Fibroblast of the conjunctiva (primary cell): ENCODE data around the gene TAC4.

Source experiments
- DNase-seq: peaks from one replicate; pipeline ENCODE4 v3.0.0-alpha.2; 2010; ENCODE audit warnings: low read depth

TAC4 gene

DNA sequence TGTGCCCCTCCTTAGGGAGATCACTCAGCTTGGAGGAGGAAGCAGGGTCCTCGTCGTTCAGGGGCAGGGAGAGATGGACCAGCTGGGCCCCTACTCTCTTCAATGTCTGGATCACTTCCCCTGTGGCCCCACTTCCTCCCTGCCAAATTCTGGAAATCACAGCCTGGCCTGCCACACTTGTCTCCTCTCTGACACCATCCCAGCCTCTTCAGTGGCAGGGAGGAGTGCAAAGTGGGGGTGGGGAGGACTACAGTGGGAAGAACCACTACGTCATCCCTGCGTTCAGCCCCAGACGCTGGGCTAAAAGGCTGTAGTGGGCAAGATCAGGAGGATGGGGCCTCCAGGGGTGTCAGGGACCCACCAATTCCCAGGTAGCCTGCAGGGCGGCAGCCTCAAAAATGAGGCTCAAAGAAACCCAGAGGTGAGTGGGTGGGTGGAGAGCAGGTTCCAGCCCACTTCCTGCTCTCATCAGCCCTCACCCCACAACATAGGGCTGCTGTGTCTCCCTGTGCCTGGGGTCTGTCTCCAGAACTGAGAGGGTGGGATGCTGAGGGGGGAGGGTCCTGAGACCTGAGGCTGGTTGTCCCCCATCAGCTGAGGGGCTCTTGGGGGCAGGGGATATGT is 25.0 kb upstream of the TAC4 start:
- no peak for DNase-seq

DNA sequence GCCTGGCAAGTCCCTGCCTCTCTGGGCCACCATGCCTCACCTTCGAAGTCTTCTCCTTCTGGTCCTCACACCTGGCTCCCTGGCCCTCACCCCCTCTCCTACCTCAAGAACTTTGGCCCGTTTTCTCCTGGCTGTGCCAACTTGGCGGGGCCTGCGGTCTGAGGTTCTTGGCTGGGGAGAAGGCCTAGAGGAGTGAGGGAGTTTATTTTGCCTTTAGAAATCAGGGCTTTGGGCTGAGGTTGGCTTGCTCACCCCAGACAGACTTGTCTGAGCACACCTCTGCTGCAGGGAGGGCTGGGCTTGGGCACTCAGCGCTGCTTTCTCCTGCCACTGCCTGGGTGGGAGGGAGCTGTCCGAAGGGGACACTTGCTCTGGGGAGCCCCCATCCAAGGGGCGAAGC is 23.3 kb upstream of the TAC4 start:
- DNase-seq = no peak

DNA sequence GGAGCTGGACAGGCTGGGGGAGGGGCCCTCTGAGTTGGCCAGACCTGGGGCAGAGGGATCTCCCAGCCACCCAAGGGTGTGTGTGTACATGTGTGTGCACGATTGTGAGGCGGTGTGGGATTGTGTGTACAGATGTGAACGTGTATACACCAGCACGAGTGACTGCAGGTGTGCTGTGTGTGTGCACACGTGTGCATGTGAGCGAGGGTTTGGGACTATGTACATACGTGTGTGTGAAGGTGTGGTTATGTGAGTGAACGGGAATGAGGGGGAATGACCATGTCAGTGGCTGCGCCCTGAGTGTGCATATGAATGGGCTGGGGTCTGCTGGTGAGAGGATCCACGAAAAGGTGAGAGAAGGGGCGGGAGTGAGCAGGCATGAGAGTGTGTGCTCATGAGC is 22.4 kb upstream of the TAC4 start:
- no peak for DNase-seq

DNA sequence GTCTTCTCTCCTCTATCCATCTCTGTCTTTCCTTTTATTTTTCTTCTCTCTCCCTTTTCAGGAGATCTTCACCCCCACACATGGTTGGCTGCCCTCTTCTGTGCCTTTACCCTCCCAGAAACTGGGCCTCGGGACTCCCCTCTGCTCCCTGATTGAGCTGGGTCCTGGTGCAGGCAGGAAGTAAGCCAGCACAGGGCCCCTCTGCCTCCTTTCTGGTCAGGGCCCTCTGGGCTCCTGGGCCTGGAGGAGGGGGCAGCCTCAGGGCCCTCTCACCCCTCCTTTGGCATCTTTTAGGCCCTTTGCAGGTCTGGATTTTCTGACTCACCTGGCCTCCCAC is 21.1 kb upstream of the TAC4 start:
- DNase-seq = no peak

DNA sequence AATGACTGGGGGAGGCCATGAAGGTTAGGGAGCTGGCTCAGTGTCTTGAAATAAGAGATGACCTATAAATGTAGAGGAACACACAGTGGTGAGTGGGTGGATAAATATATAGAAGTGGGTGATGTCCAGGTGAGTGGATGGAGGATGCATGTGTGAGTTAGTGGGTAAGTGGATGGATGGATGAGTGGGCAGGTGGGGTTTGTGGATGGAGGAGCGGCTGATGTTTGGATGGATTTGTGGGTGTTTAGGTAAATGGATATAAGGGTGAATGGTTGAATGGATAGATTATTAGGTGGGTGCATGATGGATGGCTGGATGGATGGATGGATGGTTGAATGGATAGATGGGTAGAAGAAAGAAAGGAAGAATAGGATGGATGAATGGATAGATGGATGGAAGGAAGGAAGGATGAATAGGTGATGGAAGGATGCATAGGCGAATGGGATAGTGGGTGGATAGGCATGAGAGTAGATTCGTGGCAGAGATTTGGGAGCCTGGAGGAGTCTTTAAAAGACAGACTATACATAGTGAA is 19.1 kb upstream of the TAC4 start:
- DNase-seq = no peak

DNA sequence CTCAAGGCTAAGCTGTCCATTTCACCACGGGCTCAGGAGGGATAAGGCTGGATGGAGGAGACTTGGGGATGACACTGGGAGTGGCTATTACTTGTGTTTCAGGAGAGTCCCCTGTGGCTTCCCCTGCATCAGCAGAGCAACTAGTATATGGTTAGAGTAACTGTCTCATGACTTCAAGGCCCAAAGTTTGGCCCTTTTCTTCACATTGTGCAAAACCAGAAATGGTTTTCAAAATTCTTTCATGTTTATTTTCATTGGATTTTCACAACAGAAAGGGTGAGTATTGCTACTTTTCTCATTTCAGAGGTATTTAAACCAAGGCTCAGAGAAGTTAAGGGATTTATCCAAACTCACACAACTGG is 18.1 kb upstream of the TAC4 start:
- no peak for DNase-seq

DNA sequence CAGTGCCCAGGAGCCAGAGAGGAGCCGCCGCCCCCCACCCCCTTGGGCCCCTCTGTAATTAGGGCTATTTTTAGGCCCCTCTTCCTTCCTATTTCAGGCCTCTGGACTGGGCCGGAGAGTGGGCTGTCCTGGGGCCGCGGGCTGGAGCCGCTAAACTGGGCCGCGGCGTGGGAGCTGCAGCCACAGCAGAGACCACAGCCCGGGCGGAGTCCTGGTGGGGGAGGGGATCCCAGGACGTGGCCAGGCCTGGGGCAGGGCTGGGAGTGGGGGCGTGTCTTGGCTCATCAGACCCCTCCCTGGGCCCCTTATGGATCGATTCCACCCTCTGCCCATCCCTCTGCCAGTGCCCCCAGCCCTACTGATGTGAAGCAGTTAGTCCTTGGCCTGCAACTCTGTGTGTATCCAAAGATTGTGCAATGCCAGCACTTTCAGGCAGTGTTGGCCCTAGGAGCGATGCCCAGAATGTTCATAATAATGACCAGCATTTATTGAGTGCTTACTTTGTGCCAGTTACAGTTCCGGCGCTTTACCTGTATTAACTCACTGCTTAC is 15.0 kb upstream of the TAC4 start:
- no peak for DNase-seq

DNA sequence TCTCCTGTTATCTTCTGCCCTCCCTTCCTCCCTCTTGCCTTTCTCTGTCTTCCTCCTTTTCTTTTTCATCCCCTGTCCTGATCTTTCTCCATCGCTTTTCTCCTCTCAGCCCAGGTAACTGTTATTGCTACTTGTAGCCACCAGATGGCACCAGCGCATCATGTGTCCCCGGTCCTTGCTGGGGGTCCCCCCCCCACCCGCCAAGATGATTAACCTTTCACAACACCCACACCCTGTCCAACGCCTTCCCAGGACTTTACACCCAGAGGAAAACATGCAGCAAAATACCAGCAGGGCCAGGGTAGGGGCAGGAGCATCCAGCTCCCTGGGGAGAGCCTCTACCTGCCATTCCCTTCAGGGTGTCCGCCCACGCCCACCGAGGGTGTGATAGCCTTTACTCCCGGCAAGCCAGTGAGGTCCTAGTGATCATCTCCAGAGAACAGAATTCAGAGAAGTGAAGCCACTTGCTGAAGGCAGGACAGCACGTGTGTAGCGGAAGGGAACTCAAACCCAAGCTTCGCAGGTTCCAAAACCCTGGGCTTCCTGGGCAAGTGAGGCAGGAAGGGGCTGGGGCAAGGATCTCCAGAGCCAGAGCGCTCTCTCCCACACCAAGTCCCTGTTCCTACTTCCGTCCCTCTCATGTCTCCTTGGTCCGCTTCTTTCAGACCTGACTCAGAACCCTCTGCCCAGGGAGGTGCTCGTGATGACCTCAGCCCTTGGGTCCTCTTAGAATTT is 13.4 kb upstream of the TAC4 start:
- no peak for DNase-seq

DNA sequence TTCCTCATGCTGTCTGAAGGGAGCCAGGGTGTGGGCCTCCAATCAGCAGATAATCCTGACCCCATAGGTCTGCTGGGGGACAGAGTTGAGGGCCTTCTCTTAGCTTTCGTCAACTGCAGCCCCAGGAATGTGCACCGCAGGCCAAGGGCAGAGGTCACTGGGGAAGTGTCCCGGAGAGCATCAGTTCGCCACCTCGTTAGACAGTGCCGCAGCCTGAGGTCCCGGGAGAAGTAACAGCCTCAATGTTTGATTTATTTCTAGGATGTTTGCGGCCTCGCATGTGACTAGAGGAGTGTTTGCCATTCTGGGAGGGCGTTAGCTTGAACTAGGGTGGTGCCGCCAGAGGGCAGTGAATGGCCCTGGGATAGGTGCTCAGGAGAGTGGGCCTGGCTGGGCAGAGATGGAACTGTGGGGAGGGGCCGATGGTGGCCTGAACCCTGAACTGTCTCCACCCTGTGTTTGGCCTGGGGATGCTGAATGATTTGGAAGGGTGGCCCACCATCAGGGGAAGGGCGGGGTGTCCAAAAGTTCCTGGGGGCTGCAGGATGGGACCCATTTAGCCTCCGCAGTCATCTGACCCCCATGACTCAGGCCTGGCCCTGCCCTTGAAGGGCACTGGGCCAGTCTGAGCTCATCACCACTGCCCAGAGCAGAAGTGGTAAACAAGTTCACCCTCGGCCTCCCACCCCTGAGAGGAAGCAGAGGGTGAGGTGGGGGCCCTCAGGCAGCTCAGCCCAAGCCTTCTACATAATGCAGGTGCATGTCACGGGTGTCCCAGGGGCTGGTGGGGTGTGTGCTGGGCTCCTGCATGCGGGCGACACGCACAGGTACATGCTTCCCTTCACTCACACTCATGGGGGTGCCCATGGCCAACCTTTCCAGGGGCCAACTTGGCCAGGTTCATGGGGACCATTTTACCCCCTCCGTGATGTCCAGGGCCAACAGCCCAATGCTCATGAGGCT is 12.4 kb upstream of the TAC4 start:
- no peak for DNase-seq

DNA sequence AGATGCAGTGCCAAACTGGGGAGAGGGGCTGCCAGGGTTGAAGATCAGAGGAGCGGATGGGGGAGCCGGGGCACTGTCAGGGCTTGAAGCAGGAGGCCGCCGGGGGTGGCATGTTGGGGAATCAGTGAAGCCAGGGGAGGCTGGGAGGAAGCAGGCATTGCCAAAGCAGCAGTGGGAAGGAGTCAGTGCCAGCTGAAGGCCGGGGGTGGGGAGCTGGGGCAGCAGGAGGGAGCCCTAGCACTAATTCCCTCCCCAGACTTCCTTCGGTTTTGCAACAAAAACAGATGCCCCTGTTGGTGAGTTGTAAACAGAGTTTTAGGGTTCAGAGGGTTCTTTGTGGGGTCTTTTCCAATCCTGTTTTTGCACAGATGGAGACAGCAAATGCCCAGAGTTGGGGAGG is 10.9 kb upstream of the TAC4 start:
- DNase-seq = no peak

DNA sequence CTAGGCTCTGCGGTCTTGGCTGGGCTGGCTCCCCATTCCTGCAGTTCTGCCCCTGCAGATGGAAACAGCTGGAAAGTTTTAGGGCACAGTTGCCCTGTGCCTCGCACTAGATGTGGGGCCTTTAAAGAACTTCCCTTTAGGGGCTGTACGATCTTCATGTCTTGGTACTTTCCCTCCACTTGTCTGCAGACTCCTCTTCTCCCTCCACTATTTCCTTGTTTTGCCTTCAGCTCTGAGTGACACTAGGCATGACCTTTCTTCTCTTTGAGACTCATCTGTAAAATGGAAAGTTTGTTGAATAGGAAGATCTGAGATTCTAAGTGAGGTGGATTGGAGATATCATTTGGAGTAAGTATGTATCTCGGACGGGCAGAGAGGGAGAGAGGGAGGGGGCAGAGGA is 6.3 kb upstream of the TAC4 start:
- no peak for DNase-seq

DNA sequence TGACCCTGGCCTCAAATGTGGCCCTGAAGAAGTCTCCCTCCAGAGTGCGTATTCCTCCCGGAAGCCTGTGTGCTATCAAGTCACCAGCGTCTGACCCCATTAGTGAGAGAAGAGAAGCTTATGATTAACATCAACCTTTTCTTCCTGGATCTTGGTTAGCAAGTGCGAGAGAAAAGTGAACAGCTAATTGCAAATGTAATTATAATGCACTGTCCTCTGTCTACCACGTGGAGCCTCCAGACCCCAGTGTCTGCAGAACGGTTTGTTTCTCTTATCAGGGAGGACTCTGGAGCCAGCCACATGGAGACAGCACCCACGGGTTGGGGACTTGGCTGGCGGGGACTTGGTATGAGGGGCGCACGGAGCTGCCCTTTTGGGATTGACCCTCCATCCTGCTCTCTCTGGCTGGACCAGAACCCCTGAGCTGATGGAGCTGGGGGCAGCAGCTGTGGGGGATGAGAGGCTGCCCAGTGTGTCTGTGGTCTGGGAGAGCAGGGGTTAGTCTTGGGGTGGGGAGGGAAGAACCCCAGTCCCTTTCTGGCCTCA is 5.7 kb upstream of the TAC4 start:
- DNase-seq = no peak

DNA sequence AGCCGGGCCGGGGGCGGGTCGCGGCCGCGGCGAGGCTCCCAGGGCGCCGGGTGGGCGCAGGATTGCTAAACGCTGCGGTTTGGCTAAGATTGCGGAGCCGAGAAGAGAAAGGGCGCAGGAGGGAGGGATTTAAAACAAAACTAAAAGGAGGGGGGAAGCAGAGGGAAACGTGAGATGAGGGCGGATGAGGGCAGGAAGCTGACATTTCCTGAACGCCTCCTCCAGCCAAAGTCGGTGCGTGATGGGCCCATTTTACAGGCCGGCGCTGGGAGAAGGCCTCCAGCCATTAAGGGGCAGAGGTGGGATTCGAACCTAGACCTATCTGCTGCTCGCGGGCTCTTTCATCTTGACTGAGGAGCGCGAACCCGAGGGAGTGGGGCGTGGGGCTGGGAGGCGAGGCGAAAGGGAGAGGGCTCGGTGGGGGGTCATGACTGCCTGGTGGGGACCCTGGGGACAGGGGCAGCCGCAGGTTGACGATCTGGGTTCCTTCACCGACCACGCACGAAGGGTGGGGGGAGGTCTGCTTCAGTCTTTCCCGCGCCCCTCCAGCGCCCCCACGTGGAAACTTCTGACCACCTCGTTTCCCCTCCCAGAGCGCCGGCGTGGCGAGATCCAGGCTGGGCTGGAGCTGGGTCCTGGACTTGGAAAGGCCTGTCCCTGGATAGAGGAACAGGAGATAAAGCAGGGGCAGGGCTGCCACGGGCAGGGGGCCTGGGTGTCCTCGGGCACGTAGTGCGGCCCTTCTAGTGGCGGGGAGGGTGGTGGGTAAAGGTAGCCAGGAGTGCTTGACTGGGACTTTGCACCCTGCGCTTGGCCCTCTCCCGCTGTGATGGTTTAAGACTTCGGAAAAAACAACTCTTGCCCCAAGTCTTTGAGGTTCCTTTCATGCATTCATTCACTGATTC is 3.8 kb upstream of the TAC4 start:
- no peak for DNase-seq

DNA sequence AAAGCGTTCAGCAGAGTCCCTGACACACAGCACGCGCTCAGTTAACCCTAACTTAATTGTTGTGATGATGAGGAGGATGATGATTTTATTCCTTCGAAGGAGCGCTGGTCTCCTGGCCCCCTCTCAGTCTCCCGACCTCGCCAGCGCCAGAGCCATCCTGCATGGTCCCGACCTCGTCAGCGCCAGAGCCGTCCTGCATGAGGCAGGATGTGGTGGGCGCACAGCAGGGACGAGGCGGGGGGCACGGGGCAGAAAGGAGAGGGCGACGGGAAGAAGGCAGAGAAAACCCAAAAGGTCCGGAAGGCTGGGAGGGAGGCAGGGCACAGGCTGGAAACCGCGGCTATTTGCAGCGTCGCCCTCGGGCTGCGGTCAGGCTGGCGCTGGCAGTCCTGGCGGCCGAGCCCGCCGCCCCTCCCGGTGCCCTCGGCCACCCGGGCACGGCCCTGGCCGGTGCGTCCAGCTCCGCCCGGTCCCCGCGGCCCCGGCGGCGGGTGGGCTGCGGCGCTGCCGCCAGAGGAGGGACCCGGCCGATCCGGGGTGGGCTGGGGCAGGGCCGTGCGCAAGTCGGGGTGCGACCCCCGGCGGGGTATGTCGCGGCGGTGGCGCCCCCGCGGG is 3.0 kb upstream of the TAC4 start:
- DNase-seq = no peak

DNA sequence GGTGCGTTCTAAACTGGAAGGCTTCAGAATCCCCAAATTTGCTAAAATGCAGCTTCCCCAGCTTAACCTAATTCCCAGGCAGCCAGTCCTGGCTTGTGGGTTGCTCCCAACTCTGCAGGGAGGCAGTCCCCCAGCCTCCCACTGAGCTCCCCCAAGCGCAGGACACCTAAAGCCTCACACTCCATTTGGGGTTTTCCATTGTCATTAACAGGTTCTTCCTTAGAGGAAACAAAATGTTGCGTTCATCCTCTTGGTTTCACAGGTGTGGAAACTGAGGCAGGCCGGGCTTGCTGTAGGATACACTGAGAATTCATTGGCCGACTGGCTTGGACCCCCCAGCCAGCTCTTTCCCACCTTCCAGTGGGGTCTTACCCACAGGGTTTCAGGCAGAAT is 2.3 kb upstream of the TAC4 start:
- DNase-seq = no peak

DNA sequence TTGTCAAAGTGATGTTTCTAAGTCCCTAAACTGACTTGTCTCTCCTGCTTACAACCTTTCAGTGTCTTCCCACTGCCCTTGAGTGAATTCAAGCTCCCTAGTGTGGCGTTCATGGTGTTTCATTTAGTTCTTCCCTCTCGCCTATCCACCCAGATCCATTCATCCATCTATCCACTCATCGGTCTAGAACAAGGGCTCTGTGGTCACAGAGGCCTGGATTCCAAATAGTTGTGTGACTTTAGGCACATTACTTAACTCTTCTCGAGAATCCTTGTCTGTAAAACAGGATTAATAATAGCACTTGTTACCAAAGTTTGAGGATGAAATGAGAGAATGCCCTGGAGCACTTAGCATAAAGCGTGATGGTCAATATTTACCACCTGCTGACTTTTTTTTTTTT is 870 bp upstream of the TAC4 start:
- no peak for DNase-seq

DNA sequence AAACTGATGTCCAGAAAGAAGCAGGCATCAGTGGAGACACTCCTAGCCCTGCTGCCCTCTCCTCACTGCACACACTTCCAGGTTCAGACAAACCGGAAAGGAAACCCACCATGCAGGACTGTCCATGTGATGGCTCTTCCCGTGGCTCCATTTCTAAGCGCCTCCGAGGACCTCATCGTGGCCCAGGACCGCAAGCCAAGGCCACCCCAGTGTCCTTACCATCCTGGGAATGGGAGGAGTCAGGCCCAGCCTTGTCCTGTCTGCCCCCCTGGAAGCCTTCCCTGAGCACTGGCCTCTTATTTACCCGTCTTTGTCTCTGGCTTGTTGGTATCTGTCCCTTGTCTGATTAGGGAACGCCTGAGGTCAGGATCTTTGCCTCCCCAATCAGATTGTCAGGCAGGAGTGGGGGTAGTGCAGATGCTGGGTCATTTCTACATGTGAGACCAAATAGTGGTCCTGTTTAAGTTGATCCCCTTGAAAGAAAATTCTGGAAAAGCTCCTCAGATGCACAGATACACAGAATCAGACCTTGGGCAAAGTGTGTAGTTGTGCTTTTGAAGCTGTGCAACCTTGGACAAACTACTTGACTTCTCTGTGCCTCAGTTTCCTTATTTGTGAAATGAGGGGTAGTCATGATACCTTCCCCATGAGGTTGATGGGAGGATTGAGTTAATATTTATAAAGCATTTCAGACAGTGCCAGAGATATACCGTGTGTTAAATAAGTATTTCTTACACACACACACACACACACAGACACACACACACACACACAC is 744 bp downstream of the TAC4 start:
- no peak for DNase-seq

DNA sequence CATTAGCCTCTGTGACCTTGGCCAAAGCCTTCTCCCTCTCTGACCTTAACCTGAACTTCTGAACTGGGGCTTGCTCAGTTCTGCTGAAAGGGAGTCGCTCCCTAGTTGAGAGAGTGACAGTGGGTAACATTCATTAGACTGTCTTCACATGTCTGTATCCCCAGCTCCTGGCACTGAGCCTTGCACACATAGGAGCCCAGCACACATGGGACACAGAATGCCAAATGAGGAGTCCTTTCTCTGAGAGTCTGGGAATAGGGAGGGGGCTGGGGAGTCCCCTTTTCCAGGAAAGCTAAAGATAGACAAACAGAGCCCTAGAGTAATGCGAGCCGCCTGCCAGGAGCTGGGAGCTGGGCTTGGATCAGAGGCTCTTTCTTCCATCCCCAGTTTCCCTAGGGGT is 2.5 kb downstream of the TAC4 start:
- DNase-seq = no peak

DNA sequence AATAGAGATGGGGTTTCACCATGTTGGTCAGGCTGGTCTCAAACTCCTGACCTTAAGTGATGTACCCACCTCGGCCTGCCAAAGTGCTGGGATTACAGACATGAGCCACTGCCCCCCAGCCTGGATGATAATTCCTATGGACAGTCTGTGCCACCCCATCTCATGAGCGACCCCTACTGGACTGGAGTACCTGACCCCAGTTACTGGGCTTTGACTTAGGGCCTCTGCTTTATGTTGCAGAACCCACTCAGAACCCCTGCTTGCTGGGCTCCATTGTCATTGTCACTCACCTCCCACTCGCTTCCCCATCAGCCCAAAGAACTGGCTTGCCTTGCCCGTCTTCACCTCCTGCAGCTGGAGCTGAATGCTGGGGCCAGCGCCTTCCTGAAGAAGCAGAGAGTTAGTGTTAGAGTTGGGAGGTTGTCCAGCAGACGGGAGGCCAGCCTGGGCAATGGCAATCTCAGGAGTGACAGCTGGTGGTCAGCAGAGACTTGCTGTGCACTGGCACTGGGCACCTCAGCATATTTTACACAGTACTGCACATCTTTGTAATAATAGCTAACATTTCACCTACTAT is 4.0 kb downstream of the TAC4 start:
- DNase-seq = no peak

DNA sequence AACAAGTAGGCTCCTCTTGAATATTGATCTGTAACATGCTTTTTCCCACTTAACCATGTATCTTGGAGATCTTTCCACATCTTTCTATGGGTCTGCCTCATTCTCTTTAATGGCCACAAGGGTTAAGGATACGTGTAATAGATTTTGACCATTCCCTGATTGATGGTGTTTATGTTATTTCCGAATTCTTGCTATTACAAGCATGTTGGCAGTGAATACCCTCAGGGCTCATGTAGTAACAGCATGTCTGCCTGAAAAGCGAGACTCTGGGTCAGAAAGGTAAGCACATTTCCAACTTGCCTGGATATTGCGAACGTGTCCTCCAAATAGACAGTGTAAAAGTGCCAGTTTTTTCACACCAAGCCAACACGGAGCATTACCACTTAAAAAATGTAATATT is 5.0 kb downstream of the TAC4 start:
- DNase-seq = no peak
